Liver (tissue), 9 donors: ENCODE measurements around the gene PEAK1. TPM values are rescaled to one million over a fixed set of nuclear protein-coding genes. Genes with fewer than 3 reads are reported as not detected.

Source experiments
- DNase-seq: peaks from one replicate; pipeline ENCODE4 v3.0.0-alpha.2; 2017; ENCODE audit warnings: low spot score
- H3K27ac ChIP-seq, 2 donors: one replicate each; pipeline ENCODE4 v1.7.0; 2013; ENCODE audit warnings: inconsistent platforms in 2 of 2, low read length in 2 of 2, control low read depth in 1 of 2, low read depth in 1 of 2, mild to moderate bottlenecking in 1 of 2
- H3K27me3 ChIP-seq, 4 donors: one replicate each; pipeline versions ENCODE4 v1.6.1 to v1.7.0; 2013; ENCODE audit warnings: low read length in 3 of 4, inconsistent platforms in 1 of 4, mild to moderate bottlenecking in 1 of 4, moderate library complexity in 1 of 4; ENCODE audit not compliant: control insufficient read depth in 4 of 4, insufficient read depth in 4 of 4
- H3K36me3 ChIP-seq, 4 donors: one replicate each; pipeline versions ENCODE4 v1.6.1 to v1.7.0; 2013; ENCODE audit warnings: low read length in 3 of 4, mild to moderate bottlenecking in 3 of 4, low read depth in 1 of 4, moderate library complexity in 1 of 4; ENCODE audit not compliant: control insufficient read depth in 4 of 4, insufficient read depth in 3 of 4
- H3K4me1 ChIP-seq, 4 donors: one replicate each; pipeline versions ENCODE4 v1.6.1 to v1.7.0; 2013; ENCODE audit warnings: low read length in 3 of 4, mild to moderate bottlenecking in 3 of 4, moderate library complexity in 1 of 4; ENCODE audit not compliant: control insufficient read depth in 4 of 4, insufficient read depth in 4 of 4
- H3K4me3 ChIP-seq, 3 donors: one replicate each; pipeline versions ENCODE4 v1.6.1 to v1.7.0; 2013; ENCODE audit warnings: low read length in 3 of 3, control low read depth in 1 of 3, low read depth in 1 of 3, mild to moderate bottlenecking in 1 of 3
- H3K9ac ChIP-seq, 2 donors: one replicate each; pipeline ENCODE4 v1.7.0; 2013; ENCODE audit warnings: low read length in 2 of 2, mild to moderate bottlenecking in 2 of 2, moderate library complexity in 2 of 2, control low read depth in 1 of 2, low read depth in 1 of 2
- H3K9me3 ChIP-seq, 4 donors: one replicate each; pipeline versions ENCODE4 v1.6.1 to v1.7.0; 2013; ENCODE audit warnings: low read length in 3 of 4; ENCODE audit not compliant: control insufficient read depth in 4 of 4
- ATF3 ChIP-seq: IDR thresholded peaks from 2 replicates; pipeline ENCODE4 v1.6.1; 2016; ENCODE audit warnings: antibody characterized with exemption
- CTCF ChIP-seq: fragments of 150-350 bp; IDR thresholded peaks from 2 replicates; pipeline ENCODE4 v1.5.1; 2017; ENCODE audit warnings: improper control_type of control experiment, low read depth, low read length; ENCODE audit not compliant: missing input control
- EGR1 ChIP-seq, 2 donors: IDR thresholded peaks; 2 replicates each; pipeline ENCODE4 v1.6.1; 2016 to 2018; ENCODE audit warnings: antibody characterized with exemption in 2 of 2, low read depth in 2 of 2
- FOXA1 ChIP-seq: IDR thresholded peaks from 2 replicates; pipeline ENCODE4 v1.6.1; 2016; ENCODE audit warnings: antibody characterized with exemption
- FOXA2 ChIP-seq: IDR thresholded peaks from 2 replicates; pipeline ENCODE4 v1.6.1; 2016; ENCODE audit warnings: antibody characterized with exemption
- HNF4A ChIP-seq, 2 donors: conservative IDR thresholded peaks; 2 replicates each; pipeline ENCODE4 v1.6.1; 2016; ENCODE audit warnings: antibody characterized with exemption in 2 of 2, mild to moderate bottlenecking in 2 of 2
- HNF4G ChIP-seq: IDR thresholded peaks from 2 replicates; pipeline ENCODE4 v1.6.1; 2016; ENCODE audit warnings: antibody characterized with exemption
- MAX ChIP-seq: IDR thresholded peaks from 2 replicates; pipeline ENCODE4 v1.6.1; 2016; ENCODE audit warnings: antibody characterized with exemption
- NR2F2 ChIP-seq: IDR thresholded peaks from 2 replicates; pipeline ENCODE4 v1.6.1; 2016; ENCODE audit warnings: antibody characterized with exemption
- RAD21 ChIP-seq, 2 donors: IDR thresholded peaks; 2 replicates each; pipeline ENCODE4 v1.6.1; 2016; ENCODE audit warnings: antibody characterized with exemption in 2 of 2, mild to moderate bottlenecking in 2 of 2
- REST ChIP-seq: IDR thresholded peaks from 2 replicates; pipeline ENCODE4 v1.6.1; 2016; ENCODE audit warnings: antibody characterized with exemption, mild to moderate bottlenecking
- RXRA ChIP-seq, 2 donors: IDR thresholded peaks; 2 replicates each; pipeline ENCODE4 v1.6.1; 2017 to 2018; ENCODE audit warnings: antibody characterized with exemption in 2 of 2, mild to moderate bottlenecking in 1 of 2
- SP1 ChIP-seq: IDR thresholded peaks from 2 replicates; pipeline ENCODE4 v1.6.1; 2018; ENCODE audit warnings: antibody characterized with exemption, mild to moderate bottlenecking
- TAF1 ChIP-seq: conservative IDR thresholded peaks from 2 replicates; pipeline ENCODE4 v1.6.1; 2016; ENCODE audit warnings: antibody characterized with exemption, mild to moderate bottlenecking
- ZBTB33 ChIP-seq: IDR thresholded peaks from 2 replicates; pipeline ENCODE4 v1.6.1; 2016; ENCODE audit warnings: antibody characterized with exemption
- WGBS: extraction: QIAGEN DNeasy Blood & Tissue Kit; methylation state at CpG from one replicate; pipeline ENCODE4 v1.1.7; 2013; 5-methylcytosine and 5-hydroxymethylcytosine counted together
- polyA plus RNA-seq, 2 donors: library from polyadenylated mRNA; stranded (reverse) in 1 of 2; unstranded in 1 of 2; fragments of 200-250 nt in 1 of 2; fragments of >200 nt in 1 of 2; fragmentation: Nextera tagmentation in 1 of 2; extraction: Ambion mirVana in 1 of 2; gene quantifications; one replicate each; pipeline versions ENCODE4 v1.2.1 to v1.2.3, GENCODE V29; 2013 to 2015
- total RNA-seq, 2 donors: library from RNA; depleted of rRNA; stranded (reverse); fragments of >200 nt; gene quantifications; one replicate each; pipeline ENCODE4 v1.2.3, GENCODE V29; 2014
- donor health status: healthy.
- donor health status: healthy.
- donor health status: healthy.
- donor health status: healthy.
- donor health status: healthy.

Gene PEAK1
- total and polyA plus RNA-seq, 4 donors: 1.8 to 14.9 (median 5.8) TPM

GRCh38 chr15:77335298-77335697 is 84.6 kb downstream of the PEAK1 start:
- WGBS: 80% methylated on average over 4 of the region's 4 CpGs

GRCh38 chr15:77333166-77333565 is 86.7 kb downstream of the PEAK1 start:
- no peak overlapping the region for H3K4me3 ChIP-seq
- H3K27me3 ChIP-seq: no peaks in the 10 kb centered on the region
- no peak overlapping the region for H3K9ac ChIP-seq
- no peak overlapping the region for H3K27ac ChIP-seq
- no peak for DNase-seq
- no peaks in the 10 kb centered on the region for H3K4me1 ChIP-seq
- H3K9me3 ChIP-seq: no peaks in the 10 kb centered on the region
- H3K36me3 ChIP-seq: no peaks in the 10 kb centered on the region
- WGBS: 95% methylated on average over 2 of the region's 2 CpGs
- TF ChIP-seq SP1 (no peak), FOXA1 (no peak), RAD21 (IDR thresholded peaks at IDR 0.05) (no peak), NR2F2 (no peak), ZBTB33 (no peak), RXRA (IDR thresholded peaks at IDR 0.05) (no peak), CTCF (no peak), FOXA2 (no peak), TAF1 (no peak), EGR1 (IDR thresholded peaks at IDR 0.05; ENCODE audit: low read depth in 2 of 2) (no peak), MAX (no peak)

More at GRCh38 chr15:77335298-77335697, 84.6 kb downstream of the PEAK1 start:
- no peaks in the 10 kb centered on the region for H3K36me3 ChIP-seq
- DNase-seq: no peak
- no peak overlapping the region for H3K4me3 ChIP-seq
- H3K27me3 ChIP-seq: no peaks in the 10 kb centered on the region
- no peaks in the 10 kb centered on the region for H3K4me1 ChIP-seq
- TF ChIP-seq MAX: no peak
- no peak for TF ChIP-seq ATF3
- no peak for TF ChIP-seq REST
- TF ChIP-seq EGR1 (IDR thresholded peaks at IDR 0.05; ENCODE audit: low read depth in 2 of 2): no peak
- no peak for TF ChIP-seq ZBTB33
- no peak for TF ChIP-seq HNF4G
- no peak for TF ChIP-seq SP1
- TF ChIP-seq HNF4A (conservative IDR thresholded peaks at IDR 0.05): no peak
- H3K27ac ChIP-seq: no peak overlapping the region
- H3K9ac ChIP-seq: no peak overlapping the region
- no peaks in the 10 kb centered on the region for H3K9me3 ChIP-seq
